ENCODE results near the gene ECHDC3. TPM values are rescaled to one million over a fixed set of nuclear protein-coding genes. Genes with fewer than 3 reads are reported as not detected.

The ECHDC3 gene
- total and polyA plus RNA-seq, 10 of the 15 experiments (the other 5 are each of a cell fraction or from before 2014, with no cell fraction given), result 0.16 to 10.0 (median 6.0) TPM

DNA sequence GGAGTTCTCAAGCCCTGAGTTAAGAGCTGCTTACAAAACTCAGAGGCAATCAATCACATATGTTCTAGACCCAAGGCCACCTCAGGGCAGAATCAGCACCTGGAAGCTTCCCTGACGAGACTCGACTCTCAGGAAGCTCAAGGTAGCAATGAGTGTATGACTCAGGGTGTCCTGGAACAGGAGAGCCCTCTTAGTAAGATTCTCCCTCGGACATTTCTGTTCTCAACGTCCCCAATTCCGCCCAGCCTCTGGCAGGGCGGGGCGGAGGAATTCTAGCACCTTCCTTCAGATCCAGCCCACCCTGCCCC is 41.3 kb downstream of the ECHDC3 start (continued):
- TF ChIP-seq, protein P1, sequence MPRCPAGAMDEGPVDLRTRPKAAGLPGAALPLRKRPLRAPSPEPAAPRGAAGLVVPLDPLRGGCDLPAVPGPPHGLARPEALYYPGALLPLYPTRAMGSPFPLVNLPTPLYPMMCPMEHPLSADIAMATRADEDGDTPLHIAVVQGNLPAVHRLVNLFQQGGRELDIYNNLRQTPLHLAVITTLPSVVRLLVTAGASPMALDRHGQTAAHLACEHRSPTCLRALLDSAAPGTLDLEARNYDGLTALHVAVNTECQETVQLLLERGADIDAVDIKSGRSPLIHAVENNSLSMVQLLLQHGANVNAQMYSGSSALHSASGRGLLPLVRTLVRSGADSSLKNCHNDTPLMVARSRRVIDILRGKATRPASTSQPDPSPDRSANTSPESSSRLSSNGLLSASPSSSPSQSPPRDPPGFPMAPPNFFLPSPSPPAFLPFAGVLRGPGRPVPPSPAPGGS (IDR thresholded peaks at IDR 0.05; ENCODE audit: borderline replicate concordance, insufficient read depth, low read depth, low read length, poor library complexity, severe bottlenecking), result no peak
- TF ChIP-seq NFYA (IDR thresholded peaks at IDR 0.05; ENCODE audit: borderline replicate concordance, low read depth, low read length) (no peak), PAX8 (IDR thresholded peaks at IDR 0.05) (no peak)

DNA sequence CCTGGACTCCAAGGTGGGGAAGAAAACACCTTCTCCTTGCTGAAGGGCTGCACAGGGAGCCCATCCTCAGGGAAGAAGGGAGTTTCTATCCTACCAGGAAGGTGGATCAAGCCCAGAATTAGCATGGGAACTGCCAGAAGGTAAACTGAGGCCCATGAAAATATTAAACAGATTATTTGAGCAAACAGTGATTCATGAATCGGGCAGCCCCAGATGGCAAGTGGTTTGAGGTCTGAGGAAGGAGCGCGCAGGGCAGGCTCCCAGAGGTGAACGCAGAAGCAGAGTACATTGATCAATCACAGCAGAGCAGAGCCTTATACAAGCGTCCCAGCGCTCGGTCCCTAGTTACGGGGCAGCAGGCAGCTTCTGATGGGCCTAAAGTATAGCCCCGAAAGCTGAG is 45.2 kb downstream of the ECHDC3 start:
- H3K36me3 ChIP-seq (ENCODE audit: control insufficient read depth in 2 of 2, insufficient read depth in 2 of 2, low read length in 1 of 2), result no peaks in the 10 kb centered on the region
- no peak for DNase-seq (ENCODE audit: low read depth, low spot score)
- no peak overlapping the region for H3K4me2 ChIP-seq (ENCODE audit: control insufficient read depth, insufficient read depth)
- no peak overlapping the region for H3K4me3 ChIP-seq
- BruUV-seq (replicated peaks), result no TSS peak
- ChIA-PET SMC1A (ENCODE audit: uncharacterized antibody, unreplicated experiment) (interaction anchor here (1.2 kb wide), 1 partner anchor 33 kb away, joined by 3 read pairs; no protein-coding TSS in a partner anchor), RAD21 (ENCODE audit: unreplicated experiment) (no interaction called here), CTCF (interaction anchor here (0.5 to 1.8 kb wide), 2 partner anchors 32 to 139 kb away, joined by 3 read pairs; no protein-coding TSS in a partner anchor), POLR2A (no interaction called here)
- no peak for FAIRE-seq
- no peak overlapping the region for H3K9ac ChIP-seq (ENCODE audit: control insufficient read depth, insufficient read depth, low read length)
- H2AFZ ChIP-seq (ENCODE audit: control insufficient read depth, low read depth, low read length), result no peak overlapping the region
- H3K27ac ChIP-seq (ENCODE audit: control insufficient read depth, insufficient read depth), result no peak overlapping the region
- H3K79me2 ChIP-seq (ENCODE audit: control insufficient read depth, insufficient read depth, low read length), result no peaks in the 10 kb centered on the region
- intact Hi-C loops (cut with micrococcal nuclease; ENCODE audit: unreplicated experiment), result no loop called here
- no peaks in the 10 kb centered on the region for H3K4me1 ChIP-seq (ENCODE audit: control insufficient read depth, insufficient read depth, low read length)
- TF ChIP-seq NR2F1 (conservative IDR thresholded peaks at IDR 0.05) (no peak), PML (IDR thresholded peaks at IDR 0.05; ENCODE audit: low read length) (no peak), RFX5 (IDR thresholded peaks at IDR 0.05; ENCODE audit: low read depth, low read length) (no peak), MYC (IDR thresholded peaks at IDR 0.05; ENCODE audit: insufficient read depth, insufficient read length, insufficient replicate concordance, low read length, severe bottlenecking) (no peak), NR2C1 (IDR thresholded peaks at IDR 0.05) (no peak), CHD1 (IDR thresholded peaks at IDR 0.05; ENCODE audit: low read depth, low read length) (no peak), KLF5 (IDR thresholded peaks at IDR 0.05; ENCODE audit: partially characterized antibody) (no peak), SMC3 (IDR thresholded peaks at IDR 0.05; ENCODE audit: borderline replicate concordance, low read length) (no peak)
- TF ChIP-seq, protein P2, sequence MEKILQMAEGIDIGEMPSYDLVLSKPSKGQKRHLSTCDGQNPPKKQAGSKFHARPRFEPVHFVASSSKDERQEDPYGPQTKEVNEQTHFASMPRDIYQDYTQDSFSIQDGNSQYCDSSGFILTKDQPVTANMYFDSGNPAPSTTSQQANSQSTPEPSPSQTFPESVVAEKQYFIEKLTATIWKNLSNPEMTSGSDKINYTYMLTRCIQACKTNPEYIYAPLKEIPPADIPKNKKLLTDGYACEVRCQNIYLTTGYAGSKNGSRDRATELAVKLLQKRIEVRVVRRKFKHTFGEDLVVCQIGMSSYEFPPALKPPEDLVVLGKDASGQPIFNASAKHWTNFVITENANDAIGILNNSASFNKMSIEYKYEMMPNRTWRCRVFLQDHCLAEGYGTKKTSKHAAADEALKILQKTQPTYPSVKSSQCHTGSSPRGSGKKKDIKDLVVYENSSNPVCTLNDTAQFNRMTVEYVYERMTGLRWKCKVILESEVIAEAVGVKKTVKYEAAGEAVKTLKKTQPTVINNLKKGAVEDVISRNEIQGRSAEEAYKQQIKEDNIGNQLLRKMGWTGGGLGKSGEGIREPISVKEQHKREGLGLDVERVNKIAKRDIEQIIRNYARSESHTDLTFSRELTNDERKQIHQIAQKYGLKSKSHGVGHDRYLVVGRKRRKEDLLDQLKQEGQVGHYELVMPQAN (conservative IDR thresholded peaks at IDR 0.05), result no peak
- TF ChIP-seq, protein P3, sequence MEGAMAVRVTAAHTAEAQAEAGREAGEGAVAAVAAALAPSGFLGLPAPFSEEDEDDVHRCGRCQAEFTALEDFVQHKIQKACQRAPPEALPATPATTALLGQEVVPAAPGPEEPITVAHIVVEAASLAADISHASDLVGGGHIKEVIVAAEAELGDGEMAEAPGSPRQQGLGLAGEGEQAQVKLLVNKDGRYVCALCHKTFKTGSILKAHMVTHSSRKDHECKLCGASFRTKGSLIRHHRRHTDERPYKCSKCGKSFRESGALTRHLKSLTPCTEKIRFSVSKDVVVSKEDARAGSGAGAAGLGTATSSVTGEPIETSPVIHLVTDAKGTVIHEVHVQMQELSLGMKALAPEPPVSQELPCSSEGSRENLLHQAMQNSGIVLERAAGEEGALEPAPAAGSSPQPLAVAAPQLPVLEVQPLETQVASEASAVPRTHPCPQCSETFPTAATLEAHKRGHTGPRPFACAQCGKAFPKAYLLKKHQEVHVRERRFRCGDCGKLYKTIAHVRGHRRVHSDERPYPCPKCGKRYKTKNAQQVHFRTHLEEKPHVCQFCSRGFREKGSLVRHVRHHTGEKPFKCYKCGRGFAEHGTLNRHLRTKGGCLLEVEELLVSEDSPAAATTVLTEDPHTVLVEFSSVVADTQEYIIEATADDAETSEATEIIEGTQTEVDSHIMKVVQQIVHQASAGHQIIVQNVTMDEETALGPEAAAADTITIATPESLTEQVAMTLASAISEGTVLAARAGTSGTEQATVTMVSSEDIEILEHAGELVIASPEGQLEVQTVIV (IDR thresholded peaks at IDR 0.05; ENCODE audit: borderline replicate concordance, partially characterized antibody), result no peak
- TF ChIP-seq, protein P4, sequence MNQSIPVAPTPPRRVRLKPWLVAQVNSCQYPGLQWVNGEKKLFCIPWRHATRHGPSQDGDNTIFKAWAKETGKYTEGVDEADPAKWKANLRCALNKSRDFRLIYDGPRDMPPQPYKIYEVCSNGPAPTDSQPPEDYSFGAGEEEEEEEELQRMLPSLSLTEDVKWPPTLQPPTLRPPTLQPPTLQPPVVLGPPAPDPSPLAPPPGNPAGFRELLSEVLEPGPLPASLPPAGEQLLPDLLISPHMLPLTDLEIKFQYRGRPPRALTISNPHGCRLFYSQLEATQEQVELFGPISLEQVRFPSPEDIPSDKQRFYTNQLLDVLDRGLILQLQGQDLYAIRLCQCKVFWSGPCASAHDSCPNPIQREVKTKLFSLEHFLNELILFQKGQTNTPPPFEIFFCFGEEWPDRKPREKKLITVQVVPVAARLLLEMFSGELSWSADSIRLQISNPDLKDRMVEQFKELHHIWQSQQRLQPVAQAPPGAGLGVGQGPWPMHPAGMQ (IDR thresholded peaks at IDR 0.05; ENCODE audit: borderline replicate concordance), result no peak
- in situ Hi-C loops (cut with MboI), result no loop called here
- ATAC-seq, result no peak
- no peaks in the 10 kb centered on the region; a peak in 2 of 4 replicates for H3K27me3 ChIP-seq (replicated peaks in 1 of 2; ENCODE audit: control insufficient read depth in 2 of 2, insufficient read depth in 2 of 2, low read length in 1 of 2)
- WGBS (ENCODE audit: insufficient coverage, insufficient replicate concordance, low lambda C conversion rate, missing lambda C conversion rate), result 68% methylated on average over 9 of the region's 9 CpGs
- H3K9me3 ChIP-seq (replicated peaks; ENCODE audit: control insufficient read depth, insufficient read depth, low read length), result no peaks in the 10 kb centered on the region
- no peaks in the 10 kb centered on the region for H4K20me1 ChIP-seq (ENCODE audit: control insufficient read depth, insufficient read depth)
